Endothelial cell of umbilical vein (primary cell): ENCODE data around the gene CDC42. TPM values are rescaled to one million over a fixed set of nuclear protein-coding genes. Genes with fewer than 3 reads are reported as not detected.

ENCODE experiments used
- BruUV-seq: library from RNA; stranded (reverse); fragments of 400-500 nt; replicated peaks from 2 replicates; lab custom pipeline; 2021; lab: Mats Ljungman, UMichigan
- CTCF ChIA-PET: fragments of 300-600, 350-600 bp; sonication (Branson Sonifier 250); formaldehyde crosslinking; loops from one replicate; lab custom pipeline; 2021; ENCODE audit warnings: antibody characterized with exemption, inconsistent platforms; lab: Charles Lee
- POLR2A ChIA-PET: fragments of 300-600, 350-600 bp; sonication (Branson Sonifier 250); formaldehyde crosslinking; loops from one replicate; lab custom pipeline; 2021; ENCODE audit warnings: antibody characterized with exemption, inconsistent platforms; lab: Charles Lee
- DNase-seq: peaks from one replicate; pipeline ENCODE4 v3.0.0-alpha.2; 2011; ENCODE audit warnings: low read depth, low spot score
- FAIRE-seq: peaks from 2 replicates; lab custom pipeline; 2011; peaks lifted over from hg19 to GRCh38; lab: Jason Lieb, UNC
- H2AFZ ChIP-seq: 2 replicates; pipeline ENCODE4 v1.6.0; 2012; ENCODE audit warnings: low read depth, low read length, control low read depth, inconsistent platforms
- H3K27ac ChIP-seq: 2 replicates; pipeline ENCODE4 v1.5.1; 2011; ENCODE audit warnings: low read depth, mild to moderate bottlenecking, control low read depth, low read length, moderate library complexity; ENCODE audit not compliant: insufficient read depth
- H3K27me3 ChIP-seq, 2 experiments: 2 replicates each; pipeline versions ENCODE4 v1.6.0 to v1.6.1; 2011; ENCODE audit warnings: low read length in 2 of 2, mixed read lengths in 1 of 2; ENCODE audit not compliant: control insufficient read depth in 2 of 2, insufficient read depth in 2 of 2
- H3K36me3 ChIP-seq, 2 experiments: 2 replicates in 1 of 2; 3 replicates in 1 of 2; pipeline ENCODE4 v1.5.1; 2011; ENCODE audit warnings: low read length in 2 of 2, mild to moderate bottlenecking in 1 of 2, moderate library complexity in 1 of 2; ENCODE audit not compliant: control insufficient read depth in 2 of 2, insufficient read depth in 2 of 2; ENCODE audit errors: extremely low read depth in 1 of 2
- H3K4me1 ChIP-seq: 3 replicates; pipeline ENCODE4 v1.5.1; 2011; ENCODE audit warnings: mild to moderate bottlenecking, low read length; ENCODE audit not compliant: control insufficient read depth, insufficient read depth; ENCODE audit errors: extremely low read depth
- H3K4me2 ChIP-seq: 2 replicates; pipeline ENCODE4 v1.6.1; 2011; ENCODE audit warnings: low read length, control low read depth, mixed read lengths; ENCODE audit not compliant: insufficient read depth
- H3K4me3 ChIP-seq, 3 experiments: fragments of 200-600 bp in 1 of 3; sonication (generic), shearing (Covaris generic) in 1 of 3; replicated peaks in 1 of 3; 2 replicates each; pipeline ENCODE4 v1.5.1; 2011 to 2016; ENCODE audit warnings: control low read depth in 3 of 3, low read length in 3 of 3, mild to moderate bottlenecking in 2 of 3, inconsistent platforms in 1 of 3, low read depth in 1 of 3, moderate library complexity in 1 of 3; ENCODE audit not compliant: insufficient read depth in 1 of 3
- H3K79me2 ChIP-seq: 2 replicates; pipeline ENCODE4 v1.6.0; 2012; ENCODE audit warnings: low read length, inconsistent platforms; ENCODE audit not compliant: control insufficient read depth, insufficient read depth
- H3K9ac ChIP-seq: replicated peaks from 2 replicates; pipeline ENCODE3; 2011; ENCODE audit warnings: low read length, control low read depth; ENCODE audit not compliant: insufficient read depth; ENCODE audit errors: extremely low read depth
- H3K9me1 ChIP-seq: replicated peaks from 3 replicates; pipeline ENCODE4 v1.6.0; 2011; ENCODE audit warnings: mild to moderate bottlenecking, low read length; ENCODE audit not compliant: control insufficient read depth, insufficient read depth; ENCODE audit errors: extremely low read depth
- H3K9me3 ChIP-seq: replicated peaks from 2 replicates; pipeline ENCODE4 v1.5.1; 2012; ENCODE audit warnings: low read length, inconsistent platforms; ENCODE audit not compliant: control insufficient read depth, insufficient read depth
- H4K20me1 ChIP-seq: replicated peaks from 2 replicates; pipeline ENCODE3; 2011; ENCODE audit warnings: mild to moderate bottlenecking, low read length; ENCODE audit not compliant: control insufficient read depth, insufficient read depth; ENCODE audit errors: extremely low read depth
- EZH2 ChIP-seq: IDR thresholded peaks from 2 replicates; pipeline ENCODE4 v1.6.1; 2012; ENCODE audit warnings: borderline replicate concordance, low read depth, mild to moderate bottlenecking, moderate library complexity, low read length, inconsistent platforms; ENCODE audit not compliant: severe bottlenecking
- FOS ChIP-seq: IDR thresholded peaks from 2 replicates; pipeline ENCODE4 v1.6.1; 2011; ENCODE audit warnings: mild to moderate bottlenecking, low read length, moderate library complexity, borderline replicate concordance; ENCODE audit not compliant: insufficient read depth
- GATA2 ChIP-seq: IDR thresholded peaks from 2 replicates; pipeline ENCODE4 v1.7.0; 2011; ENCODE audit warnings: low read depth, mild to moderate bottlenecking, moderate library complexity, mixed read lengths, low read length; ENCODE audit not compliant: insufficient read length, insufficient read depth
- JUN ChIP-seq: IDR thresholded peaks from 2 replicates; pipeline ENCODE4 v1.6.1; 2011; ENCODE audit warnings: borderline replicate concordance, low read depth; ENCODE audit not compliant: insufficient read length, insufficient read depth
- MYC ChIP-seq: IDR thresholded peaks from one replicate; pipeline ENCODE4 v1.6.1; 2011; ENCODE audit warnings: mild to moderate bottlenecking, low read depth, low read length
- POLR2A ChIP-seq: IDR thresholded peaks from 2 replicates; pipeline ENCODE4 v1.6.1; 2012; ENCODE audit warnings: low read depth, mild to moderate bottlenecking, control low read depth, low read length
- POLR2AphosphoS5 ChIP-seq: IDR thresholded peaks from 2 replicates; pipeline ENCODE4 v1.6.1; 2012; ENCODE audit warnings: low read depth, mild to moderate bottlenecking, control low read depth, low read length, moderate library complexity; ENCODE audit not compliant: insufficient read depth
- dilution Hi-C: fragments of 300-500 bp; cut with MboI; formaldehyde crosslinking; loops from one replicate; pipeline ENCODE4 v1.15.0; 2019; ENCODE audit warnings: low sequenced_read_pairs; ENCODE audit not compliant: extremely low pct_ligation_motif_present
- intact Hi-C: fragments of 100-400 bp; cut with micrococcal nuclease; formaldehyde crosslinking; loops from one replicate; pipeline ENCODE4 v1.10.0; 2022
- polyA plus RNA-seq, 4 experiments: library from polyadenylated mRNA; depleted of rRNA in 3 of 4; stranded (reverse) in 3 of 4; unstranded in 1 of 4; fragments of >200 nt; gene quantifications; 2 replicates each; pipeline versions ENCODE4 v1.2.1 to v1.2.3, GENCODE V29; 2011 to 2012; ENCODE audit warnings: missing spikeins in 1 of 4
- total RNA-seq: library from RNA; stranded (reverse); gene quantifications from 2 replicates; pipeline ENCODE4 v1.2.3, GENCODE V29; 2021
- TF ChIP-seq, protein P1 (sequence below): IDR thresholded peaks from 2 replicates; pipeline ENCODE4 v1.6.1; 2011; ENCODE audit not compliant: insufficient read depth, insufficient read length
- TF ChIP-seq, protein P2 (sequence below), 2 donors: IDR thresholded peaks; 1 replicate in 1 of 2; 2 replicates in 1 of 2; pipeline ENCODE4 v1.5.1; 2011; ENCODE audit warnings: low read length in 2 of 2, mild to moderate bottlenecking in 2 of 2, moderate library complexity in 2 of 2, control low read depth in 1 of 2, inconsistent platforms in 1 of 2, low read depth in 1 of 2; ENCODE audit not compliant: insufficient read depth in 1 of 2; ENCODE audit errors: extremely low read depth in 1 of 2

Gene CDC42
- total and polyA plus RNA-seq, 2 donors (not counting 3 experiments of a cell fraction or from before 2014, with no cell fraction given) = 199 to 381 TPM

DNA sequence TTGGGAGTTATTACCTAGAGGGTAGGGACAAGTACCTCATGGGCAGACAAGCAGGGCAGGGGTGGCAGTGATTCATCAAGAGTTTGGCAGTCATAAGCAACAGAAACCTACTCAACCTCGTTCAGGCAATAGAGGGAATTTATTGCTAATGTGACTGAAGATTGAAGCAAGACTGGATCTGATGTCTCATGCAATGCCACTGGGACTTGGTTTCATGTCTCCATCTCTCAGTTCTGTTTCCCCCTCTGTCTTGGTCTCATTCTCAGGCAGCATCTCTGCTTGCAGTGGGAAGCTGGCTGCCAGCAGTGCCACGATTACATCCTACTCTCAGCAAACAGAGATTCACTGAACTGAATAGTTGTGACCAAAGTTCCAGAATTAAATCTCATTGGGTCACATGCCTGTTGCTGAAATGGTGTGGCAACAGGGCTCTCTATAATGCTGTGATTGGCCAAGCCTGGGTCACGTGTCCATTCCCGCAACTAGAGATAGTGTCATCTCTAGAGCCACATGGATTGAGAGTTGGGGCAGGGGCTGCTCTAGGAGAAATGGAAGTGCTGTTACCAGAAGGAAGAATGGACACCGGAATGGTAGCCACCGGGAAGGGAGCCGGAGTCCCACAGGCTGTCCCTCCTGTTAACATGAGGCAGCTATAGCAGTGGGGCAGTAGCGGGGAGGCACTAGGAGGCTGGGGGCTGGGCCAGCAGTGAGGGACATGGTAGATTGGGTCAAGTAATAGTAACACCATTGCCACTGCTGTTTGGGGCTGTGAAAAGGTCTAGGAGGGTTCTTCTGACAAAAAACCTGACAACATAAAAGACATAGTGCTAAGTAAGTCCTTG, 3.9 kb upstream of the CDC42 start:
- H3K9ac ChIP-seq = no peak overlapping the region
- no peak for FAIRE-seq

More for the DNA sequence above, 3.9 kb upstream of the CDC42 start:
- TF ChIP-seq, protein P1, sequence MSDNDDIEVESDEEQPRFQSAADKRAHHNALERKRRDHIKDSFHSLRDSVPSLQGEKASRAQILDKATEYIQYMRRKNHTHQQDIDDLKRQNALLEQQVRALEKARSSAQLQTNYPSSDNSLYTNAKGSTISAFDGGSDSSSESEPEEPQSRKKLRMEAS = no peak
- TF ChIP-seq FOS (no peak), JUN (no peak), MYC (no peak), GATA2 (no peak), POLR2AphosphoS5 (no peak), EZH2 (no peak), POLR2A (no peak)
- TF ChIP-seq, protein P2, sequence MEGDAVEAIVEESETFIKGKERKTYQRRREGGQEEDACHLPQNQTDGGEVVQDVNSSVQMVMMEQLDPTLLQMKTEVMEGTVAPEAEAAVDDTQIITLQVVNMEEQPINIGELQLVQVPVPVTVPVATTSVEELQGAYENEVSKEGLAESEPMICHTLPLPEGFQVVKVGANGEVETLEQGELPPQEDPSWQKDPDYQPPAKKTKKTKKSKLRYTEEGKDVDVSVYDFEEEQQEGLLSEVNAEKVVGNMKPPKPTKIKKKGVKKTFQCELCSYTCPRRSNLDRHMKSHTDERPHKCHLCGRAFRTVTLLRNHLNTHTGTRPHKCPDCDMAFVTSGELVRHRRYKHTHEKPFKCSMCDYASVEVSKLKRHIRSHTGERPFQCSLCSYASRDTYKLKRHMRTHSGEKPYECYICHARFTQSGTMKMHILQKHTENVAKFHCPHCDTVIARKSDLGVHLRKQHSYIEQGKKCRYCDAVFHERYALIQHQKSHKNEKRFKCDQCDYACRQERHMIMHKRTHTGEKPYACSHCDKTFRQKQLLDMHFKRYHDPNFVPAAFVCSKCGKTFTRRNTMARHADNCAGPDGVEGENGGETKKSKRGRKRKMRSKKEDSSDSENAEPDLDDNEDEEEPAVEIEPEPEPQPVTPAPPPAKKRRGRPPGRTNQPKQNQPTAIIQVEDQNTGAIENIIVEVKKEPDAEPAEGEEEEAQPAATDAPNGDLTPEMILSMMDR (IDR thresholded peaks at IDR 0.05; ENCODE audit: extremely low read depth in 1 of 2, insufficient read depth in 1 of 2, low read depth in 1 of 2, low read length in 2 of 2) = no peak
- CTCF ChIA-PET = interaction anchor here (1.3 to 1.5 kb wide), 2 partner anchors 8 to 19 kb away, joined by 3 to 5 read pairs; no protein-coding TSS in a partner anchor
- Histone ChIP-seq H3K4me2 (no peak overlapping the region), H3K36me3 (no peaks in the 10 kb centered on the region), H3K4me3 (no peak overlapping the region), H3K27ac (no peak overlapping the region), H3K9me1 (no peaks in the 10 kb centered on the region), H2AFZ (no peak overlapping the region), H3K79me2 (peaks cover 7% of the 10 kb centered on the region), H3K9me3 (no peaks in the 10 kb centered on the region), H3K27me3 (no peaks in the 10 kb centered on the region), H4K20me1 (no peaks in the 10 kb centered on the region), H3K4me1 (no peaks in the 10 kb centered on the region)
- POLR2A ChIA-PET = no interaction called here
- no peak for DNase-seq
- dilution Hi-C loops (no loop called here), intact Hi-C loops (no loop called here)
- no TSS peak for BruUV-seq
